ENCODE data around the gene STN1. TPM values are rescaled to one million over a fixed set of nuclear protein-coding genes. Genes with fewer than 3 reads are reported as not detected.

The STN1 gene
- total RNA-seq, 1 donor from 2014 or later = 21.5 TPM

GRCh38 chr10:103958996-103959395 lies 41.0 kb upstream of the STN1 start:
- Mint-ChIP-seq H3K9me3 (ENCODE audit: unreplicated experiment) (peaks cover 6% of the 10 kb centered on the region), H3K27ac (ENCODE audit: unreplicated experiment) (no peak overlapping the region), H3K4me3 (ENCODE audit: unreplicated experiment) (no peak overlapping the region), H3K4me1 (ENCODE audit: unreplicated experiment) (no peaks in the 10 kb centered on the region), H3K36me3 (ENCODE audit: unreplicated experiment) (no peaks in the 10 kb centered on the region), H3K27me3 (ENCODE audit: unreplicated experiment) (peaks cover 24% of the 10 kb centered on the region)
- DNase-seq (ENCODE audit: extremely low spot score, unreplicated experiment) = no peak
- TF ChIP-seq, protein P1, sequence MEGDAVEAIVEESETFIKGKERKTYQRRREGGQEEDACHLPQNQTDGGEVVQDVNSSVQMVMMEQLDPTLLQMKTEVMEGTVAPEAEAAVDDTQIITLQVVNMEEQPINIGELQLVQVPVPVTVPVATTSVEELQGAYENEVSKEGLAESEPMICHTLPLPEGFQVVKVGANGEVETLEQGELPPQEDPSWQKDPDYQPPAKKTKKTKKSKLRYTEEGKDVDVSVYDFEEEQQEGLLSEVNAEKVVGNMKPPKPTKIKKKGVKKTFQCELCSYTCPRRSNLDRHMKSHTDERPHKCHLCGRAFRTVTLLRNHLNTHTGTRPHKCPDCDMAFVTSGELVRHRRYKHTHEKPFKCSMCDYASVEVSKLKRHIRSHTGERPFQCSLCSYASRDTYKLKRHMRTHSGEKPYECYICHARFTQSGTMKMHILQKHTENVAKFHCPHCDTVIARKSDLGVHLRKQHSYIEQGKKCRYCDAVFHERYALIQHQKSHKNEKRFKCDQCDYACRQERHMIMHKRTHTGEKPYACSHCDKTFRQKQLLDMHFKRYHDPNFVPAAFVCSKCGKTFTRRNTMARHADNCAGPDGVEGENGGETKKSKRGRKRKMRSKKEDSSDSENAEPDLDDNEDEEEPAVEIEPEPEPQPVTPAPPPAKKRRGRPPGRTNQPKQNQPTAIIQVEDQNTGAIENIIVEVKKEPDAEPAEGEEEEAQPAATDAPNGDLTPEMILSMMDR (IDR thresholded peaks at IDR 0.05) = no peak

DNA sequence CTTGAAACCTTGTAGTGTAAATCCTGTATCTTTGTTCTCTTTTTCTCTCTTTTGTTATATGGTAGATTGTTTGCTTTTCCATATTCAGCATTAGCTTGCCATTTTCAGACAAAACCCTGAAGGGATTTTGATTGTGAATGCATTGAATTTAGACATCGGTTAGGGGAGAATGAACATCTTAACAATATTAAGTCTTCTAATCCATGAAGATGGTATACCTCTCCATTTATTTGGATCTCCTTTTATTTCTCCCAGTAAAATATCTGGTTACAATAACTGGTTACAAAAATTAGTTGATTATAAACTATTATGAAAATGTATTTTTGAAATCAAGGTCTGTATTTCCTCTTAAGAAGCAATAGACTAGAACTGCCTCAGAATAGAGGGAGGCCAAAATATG lies 36.6 kb upstream of the STN1 start:
- TF ChIP-seq, protein P1 (IDR thresholded peaks at IDR 0.05) = no peak
- DNase-seq (ENCODE audit: extremely low spot score, unreplicated experiment) = no peak
- Mint-ChIP-seq H3K4me1 (ENCODE audit: unreplicated experiment) (peaks cover 4% of the 10 kb centered on the region), H3K27me3 (ENCODE audit: unreplicated experiment) (peaks cover 29% of the 10 kb centered on the region), H3K36me3 (ENCODE audit: unreplicated experiment) (no peaks in the 10 kb centered on the region), H3K9me3 (ENCODE audit: unreplicated experiment) (peaks cover 8% of the 10 kb centered on the region), H3K27ac (ENCODE audit: unreplicated experiment) (no peak overlapping the region), H3K4me3 (ENCODE audit: unreplicated experiment) (no peak overlapping the region)

DNA sequence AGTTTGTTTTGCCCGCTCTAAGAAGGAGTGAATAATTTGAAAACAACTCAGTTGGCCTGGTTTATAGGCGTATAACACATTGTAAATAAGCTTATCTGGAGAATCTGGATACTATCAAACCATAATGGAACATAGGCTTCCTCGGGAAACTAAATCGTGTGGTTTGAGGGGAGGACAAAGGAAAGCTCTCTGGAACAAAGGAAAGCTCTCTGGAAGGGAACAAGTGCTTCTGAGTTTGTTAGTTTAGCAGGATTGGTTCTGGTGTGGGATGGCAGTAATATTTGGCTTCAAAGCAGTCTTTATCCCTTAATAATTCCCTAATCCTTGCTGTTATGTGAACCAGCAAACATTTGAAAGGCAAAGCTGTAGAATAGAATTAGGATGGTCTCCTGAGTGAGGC lies 34.0 kb upstream of the STN1 start:
- peaks cover 8% of the 10 kb centered on the region for H3K4me1 Mint-ChIP-seq (ENCODE audit: unreplicated experiment)
- peaks cover 20% of the 10 kb centered on the region for H3K27me3 Mint-ChIP-seq (ENCODE audit: unreplicated experiment)
- H3K27ac Mint-ChIP-seq (ENCODE audit: unreplicated experiment) = no peak overlapping the region
- TF ChIP-seq, protein P1 (IDR thresholded peaks at IDR 0.05) = no peak
- H3K4me3 Mint-ChIP-seq (ENCODE audit: unreplicated experiment) = no peak overlapping the region
- H3K36me3 Mint-ChIP-seq (ENCODE audit: unreplicated experiment) = no peaks in the 10 kb centered on the region
- peaks cover 11% of the 10 kb centered on the region for H3K9me3 Mint-ChIP-seq (ENCODE audit: unreplicated experiment)
- DNase-seq (ENCODE audit: extremely low spot score, unreplicated experiment) = no peak

DNA sequence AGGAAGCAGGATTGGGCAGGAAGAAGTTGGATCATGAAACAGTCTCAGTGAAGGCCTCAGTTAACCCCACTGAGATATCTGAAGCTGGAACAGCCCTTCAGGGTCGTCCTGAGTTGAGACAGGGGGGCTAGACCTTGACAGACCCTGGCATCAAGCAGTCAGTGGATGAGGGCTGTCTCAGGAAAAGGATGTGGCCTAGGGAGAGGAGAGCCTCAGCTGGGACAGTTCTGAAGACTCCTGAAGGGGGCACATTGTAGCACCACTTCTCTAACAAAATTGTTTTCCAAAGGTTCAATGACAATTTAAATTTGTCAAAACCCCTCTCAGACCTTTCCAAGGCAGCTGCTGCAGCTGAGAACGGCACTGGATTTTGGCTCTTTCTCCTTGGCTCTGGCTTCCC lies 33.2 kb upstream of the STN1 start:
- no peak overlapping the region for H3K27ac Mint-ChIP-seq (ENCODE audit: unreplicated experiment)
- TF ChIP-seq, protein P1 (IDR thresholded peaks at IDR 0.05) = no peak
- H3K27me3 Mint-ChIP-seq (ENCODE audit: unreplicated experiment) = peaks cover 17% of the 10 kb centered on the region
- H3K4me1 Mint-ChIP-seq (ENCODE audit: unreplicated experiment) = peaks cover 8% of the 10 kb centered on the region
- no peak for DNase-seq (ENCODE audit: extremely low spot score, unreplicated experiment)
- H3K36me3 Mint-ChIP-seq (ENCODE audit: unreplicated experiment) = no peaks in the 10 kb centered on the region
- peaks cover 11% of the 10 kb centered on the region for H3K9me3 Mint-ChIP-seq (ENCODE audit: unreplicated experiment)
- no peak overlapping the region for H3K4me3 Mint-ChIP-seq (ENCODE audit: unreplicated experiment)

GRCh38 chr10:103949728-103950127 lies 31.7 kb upstream of the STN1 start:
- no peak for DNase-seq (ENCODE audit: extremely low spot score, unreplicated experiment)
- Mint-ChIP-seq H3K4me3 (ENCODE audit: unreplicated experiment) (no peak overlapping the region), H3K27me3 (ENCODE audit: unreplicated experiment) (peaks cover 13% of the 10 kb centered on the region), H3K36me3 (ENCODE audit: unreplicated experiment) (no peaks in the 10 kb centered on the region), H3K9me3 (ENCODE audit: unreplicated experiment) (peaks cover 11% of the 10 kb centered on the region), H3K27ac (ENCODE audit: unreplicated experiment) (no peak overlapping the region), H3K4me1 (ENCODE audit: unreplicated experiment) (peaks cover 8% of the 10 kb centered on the region)
- TF ChIP-seq, protein P1 (IDR thresholded peaks at IDR 0.05) = no peak

Measured in osteocyte (in vitro differentiated cells).